Measurements from ENCODE around the gene PRKG1. TPM values are rescaled to one million over a fixed set of nuclear protein-coding genes. Genes with fewer than 3 reads are reported as not detected.
A peak's percentile ranks its signal among the peaks of the same experiment; 100 is the strongest.

The PRKG1 gene
- total RNA-seq, 2 donors from 2014 or later: 1.3 to 2.7 TPM

GRCh38 chr10:51867956-51868355 is 793.7 kb downstream of the PRKG1 start:
- Mint-ChIP-seq H3K36me3 (ENCODE audit: low read depth) (no peaks in the 10 kb centered on the region), H3K27me3 (ENCODE audit: insufficient read depth) (peaks cover 32% of the 10 kb centered on the region), H3K27ac (no peak overlapping the region), H3K4me1 (peaks cover 5% of the 10 kb centered on the region), H3K9me3 (no peaks in the 10 kb centered on the region), H3K4me3 (no peak overlapping the region)
- no peaks in the 10 kb centered on the region for H3K36me3 ChIP-seq (ENCODE audit: control insufficient read depth, insufficient read depth, low read length)
- H3K9me3 ChIP-seq (ENCODE audit: control insufficient read depth, low read length): no peaks in the 10 kb centered on the region
- no peak overlapping the region for H3K4me3 ChIP-seq (ENCODE audit: low read length)
- no peak overlapping the region for H3K27ac ChIP-seq (ENCODE audit: low read depth, low read length)
- no peak for DNase-seq
- WGBS, 2 experiments (ENCODE audit: insufficient coverage in 1 of 2, insufficient read length in 1 of 2): 93 to 95% methylated on average over 3 to 4 of the region's 4 CpGs
- H3K9ac ChIP-seq (ENCODE audit: extremely low read depth, low read length, poor library complexity, severe bottlenecking): no peak overlapping the region
- no peak for TF ChIP-seq CTCF (conservative IDR thresholded peaks at IDR 0.05)
- H3K27me3 ChIP-seq (ENCODE audit: control insufficient read depth, insufficient read depth, low read length, poor library complexity, severe bottlenecking): peaks cover 52% of the 10 kb centered on the region
- peaks cover 2% of the 10 kb centered on the region for H3K4me1 ChIP-seq (ENCODE audit: control insufficient read depth, insufficient read depth, low read length)

DNA sequence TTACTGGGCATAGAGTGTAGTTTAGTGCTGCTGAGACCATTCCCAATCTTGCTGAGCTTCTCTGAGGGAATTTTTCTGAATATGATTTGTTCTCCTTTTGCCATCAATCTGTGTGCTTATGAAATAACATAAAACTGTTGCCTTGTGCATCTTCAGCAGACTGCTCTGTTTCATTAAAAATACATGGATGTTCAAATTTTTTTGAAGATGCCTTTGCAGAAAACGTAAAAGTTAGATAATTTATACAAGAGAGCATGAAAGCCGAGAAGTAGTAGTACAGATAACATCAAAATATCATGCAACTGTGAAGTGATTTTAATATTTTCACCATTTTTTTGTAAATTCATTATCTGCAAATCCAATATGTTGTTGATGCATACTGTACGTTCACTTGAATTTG is 799.8 kb downstream of the PRKG1 start:
- WGBS, 2 experiments (ENCODE audit: insufficient coverage in 1 of 2, insufficient read length in 1 of 2): 88 to 92% methylated on average over 2 to 3 of the region's 3 CpGs
- H3K36me3 ChIP-seq (ENCODE audit: control insufficient read depth, insufficient read depth, low read length): no peaks in the 10 kb centered on the region
- H3K4me3 ChIP-seq (ENCODE audit: low read length): no peak overlapping the region
- Mint-ChIP-seq H3K9me3 (no peaks in the 10 kb centered on the region), H3K4me3 (no peak overlapping the region), H3K4me1 (peaks cover 8% of the 10 kb centered on the region), H3K36me3 (ENCODE audit: low read depth) (no peaks in the 10 kb centered on the region), H3K27ac (no peak overlapping the region), H3K27me3 (ENCODE audit: insufficient read depth) (no peaks in the 10 kb centered on the region)
- no peak for DNase-seq
- TF ChIP-seq CTCF (conservative IDR thresholded peaks at IDR 0.05): no peak
- H3K9me3 ChIP-seq (ENCODE audit: control insufficient read depth, low read length): no peaks in the 10 kb centered on the region
- H3K27ac ChIP-seq (ENCODE audit: low read depth, low read length): no peak overlapping the region
- no peak overlapping the region for H3K9ac ChIP-seq (ENCODE audit: extremely low read depth, low read length, poor library complexity, severe bottlenecking)
- H3K27me3 ChIP-seq (ENCODE audit: control insufficient read depth, insufficient read depth, low read length, poor library complexity, severe bottlenecking): peaks cover 18% of the 10 kb centered on the region
- peaks cover 2% of the 10 kb centered on the region for H3K4me1 ChIP-seq (ENCODE audit: control insufficient read depth, insufficient read depth, low read length)

- Histone ChIP-seq H3K27ac (ENCODE audit: low read depth, low read length) (no peak overlapping the region), H3K9ac (ENCODE audit: extremely low read depth, low read length, poor library complexity, severe bottlenecking) (no peak overlapping the region), H3K4me3 (ENCODE audit: low read length) (no peak overlapping the region), H3K36me3 (ENCODE audit: control insufficient read depth, insufficient read depth, low read length) (no peaks in the 10 kb centered on the region), H3K27me3 (ENCODE audit: control insufficient read depth, insufficient read depth, low read length, poor library complexity, severe bottlenecking) (peaks cover 18% of the 10 kb centered on the region), H3K9me3 (ENCODE audit: control insufficient read depth, low read length) (no peaks in the 10 kb centered on the region), H3K4me1 (ENCODE audit: control insufficient read depth, insufficient read depth, low read length) (no peaks in the 10 kb centered on the region)
- H3K36me3 Mint-ChIP-seq (ENCODE audit: low read depth): no peaks in the 10 kb centered on the region
- peak; percentile 13 for TF ChIP-seq CTCF (conservative IDR thresholded peaks at IDR 0.05)
- no peaks in the 10 kb centered on the region for H3K27me3 Mint-ChIP-seq (ENCODE audit: insufficient read depth)
- no peak overlapping the region for H3K4me3 Mint-ChIP-seq
- peaks cover 3% of the 10 kb centered on the region for H3K4me1 Mint-ChIP-seq
- DNase-seq: no peak
- H3K27ac Mint-ChIP-seq: no peak overlapping the region
- H3K9me3 Mint-ChIP-seq: no peaks in the 10 kb centered on the region
- WGBS, 2 experiments (ENCODE audit: insufficient coverage in 1 of 2, insufficient read length in 1 of 2): 61 to 100% methylated on average over 1 to 3 of the region's 5 CpGs
These were observed 801.3 kb downstream of the PRKG1 start for GRCh38 chr10:51875610-51876009.
